HCEC 1CT (cell line): ENCODE results near the gene SMIM41.

Source experiments
- DNase-seq: peaks from one replicate; pipeline ENCODE4 v3.0.0-alpha.2; 2017

The SMIM41 gene

DNA sequence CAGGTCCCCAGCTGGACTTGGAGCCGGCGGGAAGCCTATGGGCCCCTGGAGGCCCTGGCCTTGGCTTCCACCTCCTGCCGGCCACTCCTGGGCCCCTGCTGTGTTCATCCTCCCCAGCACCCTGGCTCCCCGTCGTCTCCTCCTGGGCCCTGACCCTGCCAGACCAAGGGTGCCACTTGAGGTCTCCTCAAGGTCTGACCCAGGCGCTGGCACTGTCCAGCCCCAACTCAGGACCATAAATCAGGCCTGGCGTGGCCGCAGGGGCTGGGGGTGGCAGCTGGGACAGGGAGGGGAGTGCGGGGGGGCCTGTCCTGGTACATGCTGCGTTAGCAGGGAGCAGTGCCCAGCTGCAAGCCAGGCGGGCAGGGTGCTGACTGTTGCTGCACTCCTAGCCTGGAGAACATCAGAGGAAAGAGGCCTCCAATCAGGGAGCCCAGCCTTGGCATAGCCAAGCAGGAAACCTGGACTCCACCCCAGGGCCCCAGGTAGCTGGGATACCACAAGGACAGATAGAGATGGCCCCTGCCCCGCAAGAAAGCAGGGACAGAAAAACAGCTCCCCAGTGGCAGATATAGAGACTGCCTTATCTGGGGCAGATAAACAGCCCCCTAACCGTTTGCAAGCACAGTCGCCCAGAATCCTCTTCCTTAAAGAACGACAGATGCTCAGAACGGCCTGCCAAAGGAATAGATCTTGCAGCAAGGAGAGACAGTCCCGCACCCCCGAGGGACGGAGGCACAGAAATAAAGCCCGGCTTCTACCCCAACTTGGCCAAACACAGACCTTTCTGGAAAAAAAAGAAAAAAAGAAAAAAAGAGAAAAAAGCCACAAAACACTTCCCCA is 16.2 kb upstream of the SMIM41 start:
- DNase-seq = no peak

DNA sequence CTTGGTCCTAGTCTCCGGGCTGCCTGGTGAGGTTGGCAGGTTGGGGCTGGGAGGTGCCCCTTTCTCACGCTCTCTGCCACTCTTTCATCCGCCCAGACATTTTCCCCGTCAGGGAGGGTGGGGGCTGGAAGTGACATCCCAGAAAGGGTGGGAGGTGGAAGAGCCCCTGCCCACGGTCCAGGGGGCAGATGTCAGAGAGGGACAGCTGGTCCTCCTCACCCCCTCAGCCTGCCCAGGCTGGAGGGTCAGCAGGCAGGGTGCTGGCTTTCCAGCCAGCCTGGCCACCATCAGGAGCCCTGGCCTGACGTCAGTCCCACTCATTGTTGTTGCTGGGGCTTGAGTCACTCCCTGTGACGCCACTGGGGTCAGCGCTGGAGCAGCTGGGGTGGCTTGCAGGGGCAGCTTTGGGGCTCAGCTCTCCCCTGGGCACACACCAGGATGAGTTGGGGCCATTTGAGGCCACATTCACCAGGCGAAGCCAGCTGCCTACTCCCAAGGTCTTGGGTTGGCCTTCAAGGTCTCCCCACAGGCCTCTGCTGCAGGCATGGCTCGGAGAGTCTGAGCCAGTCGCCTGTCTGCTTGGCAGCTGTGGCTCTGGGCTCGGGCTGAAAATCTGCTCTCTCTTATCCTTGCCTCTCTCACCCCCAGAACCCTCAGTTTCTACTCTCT is 15.4 kb upstream of the SMIM41 start:
- peak; percentile 93 for DNase-seq

DNA sequence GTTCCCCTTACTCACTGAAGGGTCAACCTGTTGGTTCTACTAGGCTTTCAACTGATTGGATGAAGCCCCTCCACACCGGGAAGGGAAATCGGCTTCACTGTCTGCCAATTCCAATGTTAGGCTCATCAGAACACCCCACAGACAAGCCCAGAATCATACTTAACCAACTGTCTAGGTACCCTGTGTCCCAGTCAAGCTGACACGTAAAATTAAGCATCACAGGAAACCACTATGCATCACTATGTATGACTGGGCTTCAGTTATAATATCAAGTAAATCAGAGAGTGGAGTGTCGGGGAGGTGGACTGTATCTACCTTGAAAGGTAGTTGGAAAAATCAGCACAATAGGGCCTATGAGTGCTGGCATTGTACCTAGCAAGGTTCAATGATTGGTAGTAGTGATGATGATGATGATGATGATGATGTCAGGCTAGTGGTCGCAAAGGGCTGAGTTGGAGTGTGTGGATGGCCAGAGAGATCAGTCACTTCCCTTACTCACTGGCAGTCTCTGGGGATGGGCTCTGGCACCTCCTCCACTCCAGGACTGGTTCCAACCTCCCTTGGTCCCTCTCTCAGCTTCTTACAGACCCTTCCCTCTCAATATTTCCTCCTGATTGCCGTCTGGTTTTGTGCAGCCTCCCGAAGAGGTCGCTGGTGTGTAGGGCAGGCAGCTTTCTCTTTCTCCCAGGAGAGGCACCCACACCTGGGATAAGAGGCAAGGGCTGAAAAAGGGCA is 13.0 kb upstream of the SMIM41 start:
- no peak for DNase-seq

DNA sequence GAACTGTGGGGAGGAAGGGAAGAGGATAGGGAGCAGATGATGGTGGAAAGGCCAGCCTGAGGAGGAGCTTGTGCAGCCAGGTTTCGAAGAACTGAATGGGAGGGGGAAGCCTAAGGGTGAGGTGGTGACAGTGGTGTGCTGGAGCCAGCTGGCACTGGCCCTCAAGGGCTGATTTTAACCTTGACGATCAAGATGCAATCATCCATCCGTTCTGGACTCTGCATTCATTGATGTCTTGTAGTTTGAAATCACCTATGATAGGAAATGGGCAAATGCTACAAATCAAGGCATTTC is 12.5 kb upstream of the SMIM41 start:
- DNase-seq = no peak

DNA sequence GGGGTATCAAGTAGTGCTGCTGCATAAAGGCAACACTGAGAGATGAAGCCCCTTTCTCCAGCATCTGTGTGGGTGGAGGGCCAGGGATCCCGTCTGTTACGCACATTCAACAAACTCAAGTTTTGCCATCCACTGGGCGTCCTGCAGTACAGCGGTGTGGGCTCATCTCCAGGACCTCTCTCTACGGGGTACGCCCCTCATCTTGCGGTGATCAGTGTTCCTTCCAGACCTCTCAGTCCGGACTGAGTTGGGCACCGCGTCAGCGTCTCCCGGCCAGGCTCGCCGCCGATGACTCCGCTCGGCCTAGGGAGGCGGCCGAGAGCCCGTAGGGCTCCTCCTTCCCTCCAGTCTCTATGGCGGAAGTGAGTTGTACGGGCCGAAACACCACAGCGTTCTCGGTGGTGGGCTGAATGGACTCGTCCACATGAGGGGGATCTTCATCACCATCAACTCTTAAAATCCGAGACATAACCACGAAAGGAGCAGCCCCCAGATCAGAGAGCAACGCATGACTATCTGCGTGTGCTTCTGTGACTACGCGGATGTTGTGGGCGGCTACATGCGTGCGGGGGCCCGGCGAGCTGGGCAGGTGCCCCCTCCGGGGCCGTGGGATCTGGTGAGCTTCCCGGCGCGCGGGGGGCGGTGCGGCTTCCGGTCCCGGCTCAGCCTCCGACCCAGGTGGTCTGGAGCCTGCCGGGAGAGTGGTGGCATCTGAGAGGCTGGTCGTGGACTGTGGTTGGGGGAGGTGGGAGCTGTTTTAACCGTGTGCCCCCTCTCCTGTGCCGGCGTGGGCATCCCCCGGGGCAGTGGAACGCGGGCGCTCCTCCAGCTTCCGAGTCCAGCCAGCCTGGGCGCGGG is 9.9 kb upstream of the SMIM41 start, which contains the start of gene ATG101:
Gene ATG101, plus strand, starts transcription at position 652 of the 858 bp plus-strand sequence. CDS start 3,673 bp downstream, outside the sequence.
- DNase-seq = peak; percentile 96

DNA sequence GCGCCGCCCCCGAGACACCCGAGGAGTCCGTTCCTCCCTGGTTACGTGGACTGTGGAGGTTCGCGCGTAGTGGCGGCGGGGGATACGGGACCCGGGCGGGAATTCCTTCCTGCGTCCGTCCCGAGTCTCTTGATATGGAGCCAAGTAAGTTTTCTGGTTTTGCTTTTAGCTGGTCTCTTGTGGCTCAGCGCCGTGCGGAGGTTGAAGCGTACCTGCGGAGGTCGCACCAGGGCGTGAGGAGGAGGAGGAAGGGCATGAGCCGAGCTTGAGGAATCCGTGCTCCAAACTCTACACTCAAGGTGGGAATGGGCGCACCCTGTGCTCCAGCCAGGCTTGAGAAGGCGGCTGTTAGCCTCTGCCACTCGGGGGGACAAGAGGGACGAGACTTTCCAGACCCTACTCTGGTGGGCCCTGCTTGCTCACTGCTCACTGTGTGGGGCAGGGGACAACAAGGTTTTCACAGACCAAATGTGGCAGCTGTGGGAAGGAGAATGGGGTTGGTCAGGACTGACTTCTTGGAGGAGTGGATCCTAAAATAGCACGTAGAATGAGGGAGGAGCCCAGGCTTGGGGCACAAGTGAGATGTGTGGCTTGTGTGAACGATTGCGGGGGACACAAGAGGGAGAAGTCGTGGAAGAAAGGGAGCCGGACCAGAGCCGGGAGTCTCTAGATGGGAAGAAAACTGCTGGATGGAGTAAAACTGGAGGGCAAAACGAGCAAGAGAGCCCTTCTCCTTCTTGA is 9.1 kb upstream of the SMIM41 start:
- no peak for DNase-seq

DNA sequence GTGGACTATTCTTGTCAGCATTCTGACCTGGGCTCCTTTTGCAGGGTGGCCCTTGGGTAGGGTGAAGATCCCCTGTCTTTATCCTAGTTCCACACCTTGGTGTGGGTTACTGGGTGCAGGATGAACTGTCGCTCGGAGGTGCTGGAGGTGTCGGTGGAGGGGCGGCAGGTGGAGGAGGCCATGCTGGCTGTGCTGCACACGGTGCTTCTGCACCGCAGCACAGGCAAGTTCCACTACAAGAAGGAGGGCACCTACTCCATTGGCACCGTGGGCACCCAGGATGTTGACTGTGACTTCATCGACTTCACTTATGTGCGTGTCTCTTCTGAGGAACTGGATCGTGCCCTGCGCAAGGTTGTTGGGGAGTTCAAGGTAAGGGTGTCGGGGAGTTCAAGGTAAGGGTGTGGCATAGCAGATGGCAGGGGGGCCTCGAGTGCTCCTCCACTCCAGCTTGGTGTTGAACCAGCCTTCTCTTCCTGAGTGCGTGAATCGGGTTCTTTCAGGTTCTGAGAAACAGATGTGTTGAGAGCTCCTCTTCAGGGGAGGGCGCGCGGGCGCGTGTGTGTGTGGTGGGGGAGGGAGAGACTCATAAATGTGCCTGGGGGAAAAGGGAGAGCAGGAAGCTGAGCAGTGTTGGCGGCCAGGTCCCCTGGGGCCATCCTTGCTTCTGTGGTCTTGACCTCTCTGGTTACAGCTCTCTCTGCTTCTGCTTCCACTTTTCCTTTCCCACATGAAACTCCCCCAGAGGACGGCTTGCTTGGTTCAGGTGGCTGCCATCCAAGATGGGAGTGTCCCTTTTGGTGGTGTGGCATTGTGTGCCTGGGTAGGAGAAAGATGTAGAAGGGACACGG is 5.7 kb upstream of the SMIM41 start:
- DNase-seq = no peak

DNA sequence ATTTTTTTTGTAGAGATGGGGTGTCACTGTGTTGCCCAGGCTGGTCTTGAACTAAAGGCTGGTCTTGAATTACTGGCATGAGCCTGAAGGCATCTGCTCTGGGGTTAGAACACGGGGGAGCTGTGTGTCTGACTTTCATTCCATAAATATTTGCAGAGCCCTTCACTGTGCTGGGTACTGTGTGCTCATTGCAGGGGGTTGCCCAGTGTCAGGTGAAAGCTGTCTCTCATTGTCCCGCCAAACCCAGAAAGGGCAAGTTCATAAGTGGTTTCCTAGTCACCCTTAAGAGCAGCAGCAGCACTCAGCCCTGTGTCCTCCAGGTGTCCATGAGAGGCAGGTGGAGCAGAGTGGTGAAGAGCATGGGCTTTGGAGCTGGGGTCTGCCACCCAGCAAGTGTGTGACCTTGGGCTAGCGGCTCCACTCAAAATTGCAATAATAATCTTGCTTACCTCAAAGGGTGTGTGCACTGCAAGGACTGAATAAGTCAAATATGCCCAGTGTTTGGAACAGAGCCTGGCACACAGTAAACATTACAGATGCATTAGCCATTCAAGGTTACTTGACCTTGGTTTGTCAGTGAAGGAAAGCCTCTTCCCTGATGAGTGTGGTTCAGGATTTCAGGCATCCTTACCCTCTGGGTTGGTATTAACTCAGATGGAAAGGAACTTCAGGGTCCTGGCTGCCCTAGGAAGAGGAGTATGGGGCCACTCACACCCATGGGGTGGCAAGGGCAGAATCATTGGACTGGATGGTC is 4.4 kb upstream of the SMIM41 start:
- DNase-seq = no peak

DNA sequence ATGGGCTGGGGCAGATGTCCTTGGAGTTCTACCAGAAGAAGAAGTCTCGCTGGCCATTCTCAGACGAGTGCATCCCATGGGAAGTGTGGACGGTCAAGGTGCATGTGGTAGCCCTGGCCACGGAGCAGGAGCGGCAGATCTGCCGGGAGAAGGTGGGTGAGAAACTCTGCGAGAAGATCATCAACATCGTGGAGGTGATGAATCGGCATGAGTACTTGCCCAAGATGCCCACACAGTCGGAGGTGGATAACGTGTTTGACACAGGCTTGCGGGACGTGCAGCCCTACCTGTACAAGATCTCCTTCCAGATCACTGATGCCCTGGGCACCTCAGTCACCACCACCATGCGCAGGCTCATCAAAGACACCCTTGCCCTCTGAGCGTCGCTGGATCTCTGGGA is 2.7 kb upstream of the SMIM41 start:
- no peak for DNase-seq

DNA sequence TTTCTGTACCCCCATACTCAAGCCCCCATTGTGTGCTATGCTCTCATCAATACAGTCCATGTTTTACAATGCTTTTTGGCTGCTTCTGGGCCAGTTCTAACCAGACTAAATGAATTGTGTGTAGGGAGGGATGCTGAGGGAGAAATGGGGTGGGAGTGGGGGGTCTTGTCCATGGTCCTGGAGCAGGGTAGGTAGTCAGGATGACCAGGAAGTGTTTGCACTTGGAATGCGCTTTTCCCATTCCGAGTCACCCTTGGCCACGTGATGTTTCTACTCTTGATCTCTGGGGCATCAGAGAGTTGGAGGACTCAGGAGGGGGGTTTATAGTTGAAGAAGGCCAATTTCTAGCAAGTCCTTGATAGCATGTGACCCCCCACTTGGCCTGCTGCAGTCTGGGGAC is 1.2 kb upstream of the SMIM41 start:
- DNase-seq = no peak

DNA sequence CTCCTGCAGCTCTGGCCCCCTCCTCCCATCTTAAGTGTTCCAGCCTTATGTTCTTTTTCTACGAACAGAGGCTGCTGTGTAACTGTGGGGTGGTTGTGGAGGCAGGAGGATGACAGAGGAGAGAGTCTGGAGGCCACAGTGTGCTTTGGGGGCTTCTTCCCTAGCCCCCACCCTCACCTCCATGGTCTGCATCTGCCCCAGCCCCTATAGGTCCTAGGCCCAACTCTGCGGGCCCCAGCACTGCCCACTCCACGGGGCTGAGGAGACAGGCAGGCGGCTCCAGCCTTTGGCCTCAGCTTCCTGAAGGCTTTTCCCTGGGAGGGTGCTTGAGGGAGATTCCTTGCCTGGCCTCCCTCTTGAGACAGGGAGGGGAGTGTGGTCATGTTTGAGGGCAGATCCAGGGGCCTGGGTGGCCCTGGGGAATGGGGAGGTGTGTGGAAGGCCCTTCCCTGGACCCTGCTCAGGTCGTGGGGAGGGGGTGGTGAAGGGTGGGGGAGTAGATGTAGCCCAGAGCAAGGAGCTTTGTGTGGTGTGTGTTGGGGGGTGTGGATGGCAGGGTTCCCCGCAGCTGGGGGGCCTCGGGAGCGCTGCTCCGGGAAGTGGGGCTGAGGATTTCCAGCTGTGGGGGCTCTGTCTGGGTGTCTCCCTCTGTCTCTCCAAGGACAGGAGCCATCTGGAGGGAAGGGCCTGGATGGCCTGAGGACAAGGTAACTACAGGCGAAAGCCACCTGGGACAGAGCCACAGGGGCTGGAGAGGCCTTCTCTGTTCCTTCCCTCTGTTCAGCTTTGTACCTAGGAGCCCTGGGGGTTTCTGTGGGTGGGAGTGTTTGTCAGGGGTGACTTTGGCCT is 1.1 kb downstream of the SMIM41 start:
- DNase-seq = no peak

DNA sequence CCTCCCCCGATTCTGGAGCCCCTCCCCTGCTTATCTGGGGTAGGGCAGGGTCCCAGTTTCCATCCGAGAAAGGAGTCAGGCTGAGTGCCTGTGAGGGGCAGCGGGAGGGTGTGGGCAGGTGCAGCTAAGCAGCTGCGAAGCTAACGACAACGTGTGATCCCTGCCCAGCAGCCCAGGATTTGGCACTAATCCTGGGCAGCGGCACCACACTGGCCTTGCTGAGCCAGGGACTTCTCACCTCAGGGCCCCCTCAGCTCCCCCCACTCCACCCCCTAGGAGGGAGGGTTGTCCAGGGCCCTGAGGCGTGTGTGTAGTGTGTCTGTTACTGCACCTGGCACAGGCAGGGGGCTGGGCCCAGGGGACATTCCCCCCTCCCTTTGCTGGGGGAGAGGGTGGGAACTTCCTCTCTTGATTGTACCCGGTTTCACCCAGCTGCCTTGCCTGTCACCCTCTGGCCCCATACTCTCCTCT is 1.8 kb downstream of the SMIM41 start:
- no peak for DNase-seq

DNA sequence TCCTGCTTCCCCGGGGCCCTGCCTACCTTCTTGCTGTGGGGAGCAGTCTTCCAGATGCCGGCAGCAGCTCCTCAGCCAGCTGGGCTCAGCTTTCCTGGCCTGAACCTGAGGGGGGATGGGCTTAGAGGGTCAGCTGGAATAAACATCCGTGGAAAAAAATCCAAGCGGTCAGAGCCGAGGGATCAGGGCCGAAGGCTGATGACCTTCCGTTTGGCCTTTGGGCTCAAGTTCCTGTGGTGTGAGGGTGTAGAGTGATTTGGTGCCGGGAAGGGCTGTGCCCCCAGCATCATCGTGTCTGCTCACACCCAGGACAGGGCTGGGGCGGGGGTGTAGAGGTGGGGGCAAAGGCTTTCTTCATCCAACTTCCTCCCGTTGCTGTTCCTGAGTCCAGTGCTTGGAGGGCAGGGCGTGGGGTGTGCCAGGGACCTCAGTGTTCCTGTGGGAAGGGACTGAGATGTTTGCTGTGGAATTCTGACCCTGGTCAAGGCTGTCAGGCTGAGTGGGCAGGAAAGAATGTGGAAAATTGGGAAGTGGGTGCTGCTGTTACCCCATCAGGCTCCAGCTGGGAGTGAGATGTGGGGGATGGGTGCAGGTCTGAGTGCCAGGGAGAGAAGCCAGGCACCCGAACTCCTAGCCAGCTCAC is 2.6 kb downstream of the SMIM41 start:
- DNase-seq = peak; percentile 82

DNA sequence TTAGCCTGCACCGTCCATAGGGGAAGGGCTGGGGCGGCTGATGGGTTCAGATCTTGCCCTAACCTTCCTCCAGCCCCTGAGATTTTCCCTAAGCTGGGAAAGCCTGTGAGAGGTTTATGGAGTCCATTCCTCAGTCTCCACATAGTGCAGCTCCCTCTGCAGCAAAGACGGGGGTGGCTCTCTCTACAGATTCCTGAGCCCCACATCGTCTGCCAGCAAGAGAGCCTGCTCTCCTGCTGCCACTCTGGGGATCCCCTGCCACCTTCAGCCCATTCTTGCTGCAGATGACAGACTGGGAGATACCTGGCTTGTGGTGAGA is 3.1 kb downstream of the SMIM41 start:
- no peak for DNase-seq

DNA sequence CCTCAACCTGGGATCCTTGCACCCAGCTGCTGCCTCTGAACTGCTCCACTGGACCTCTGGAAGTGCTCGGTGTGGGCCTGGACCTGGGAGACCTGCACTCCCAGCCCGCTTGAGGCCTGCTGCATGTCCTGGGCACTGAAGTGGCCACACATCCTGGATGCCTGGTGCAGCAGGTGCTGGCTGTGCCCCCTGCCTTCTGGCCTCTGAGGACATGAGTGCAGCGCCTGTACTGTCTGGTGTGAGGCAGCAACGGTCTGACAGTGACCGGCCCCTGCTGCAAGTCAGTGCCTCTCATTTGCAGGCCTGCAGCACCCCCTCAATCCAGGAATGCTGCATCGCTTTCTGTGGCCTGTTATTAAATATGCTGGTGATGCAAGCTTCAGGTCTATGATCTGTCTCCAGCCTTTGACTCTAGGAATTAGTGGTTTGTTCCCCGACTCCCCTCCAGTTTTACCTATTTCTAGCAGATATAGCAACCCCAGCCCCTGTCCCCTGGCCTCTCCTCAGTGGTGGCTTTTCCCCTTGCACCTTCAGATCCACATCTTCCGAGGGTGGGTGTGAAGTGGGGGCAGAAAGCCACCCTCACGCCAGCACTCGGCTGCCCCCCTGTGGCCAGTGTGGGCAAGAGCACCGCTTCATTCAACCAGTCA is 3.6 kb downstream of the SMIM41 start:
- DNase-seq = peak; percentile 77

DNA sequence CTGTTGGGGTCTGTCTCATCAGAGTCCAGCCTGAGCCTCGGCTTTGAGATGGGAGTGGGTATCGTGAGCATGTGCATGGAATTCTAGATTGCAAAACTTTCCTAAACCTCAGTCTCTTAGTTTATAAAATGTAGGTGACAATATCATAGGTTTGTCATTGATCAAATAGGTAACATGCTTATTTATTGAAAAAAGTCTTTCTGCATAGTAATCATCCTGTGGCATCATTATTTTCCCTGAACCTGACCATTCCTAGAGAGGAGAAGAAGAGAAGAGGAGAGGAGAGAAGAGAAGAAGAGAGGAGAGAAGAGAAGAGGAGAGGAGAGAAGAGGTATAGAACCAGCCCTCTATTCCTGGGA is 4.1 kb downstream of the SMIM41 start:
- DNase-seq = no peak

DNA sequence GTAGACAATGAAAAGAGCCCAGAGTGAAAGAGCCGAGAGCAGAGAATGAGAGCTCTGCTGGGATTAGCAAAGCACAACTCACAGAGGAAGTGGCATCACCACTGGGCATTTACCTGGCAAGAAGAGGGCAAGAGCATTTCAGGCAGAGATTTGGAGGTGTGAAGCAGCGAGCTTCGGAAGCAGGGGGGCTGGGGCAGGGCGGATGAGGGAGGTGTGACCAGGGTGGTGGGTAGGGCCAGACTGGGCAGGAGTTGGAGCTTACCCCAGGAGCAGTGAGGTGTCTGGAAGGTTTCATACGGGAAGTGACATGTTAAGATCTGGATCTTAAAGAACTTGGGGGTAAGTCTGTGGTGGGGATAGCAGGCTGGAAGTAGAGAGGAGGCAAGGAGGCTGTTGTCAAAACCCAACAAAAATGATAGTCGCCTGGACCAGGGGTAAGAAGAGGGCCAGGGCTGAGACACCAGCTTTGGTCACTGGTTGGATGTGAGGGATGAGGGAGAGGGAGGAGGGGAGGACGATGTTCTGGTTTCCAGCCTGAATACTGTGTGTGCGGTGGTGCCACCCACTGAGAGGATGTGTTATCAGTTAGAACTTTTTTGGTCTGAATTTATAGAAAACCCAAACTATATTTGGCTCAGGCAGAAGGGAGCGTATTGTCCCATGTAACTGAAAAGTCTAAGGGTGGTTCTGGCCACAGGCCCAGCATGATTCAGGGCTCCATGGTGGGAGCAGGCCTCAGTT is 5.2 kb downstream of the SMIM41 start:
- no peak for DNase-seq

DNA sequence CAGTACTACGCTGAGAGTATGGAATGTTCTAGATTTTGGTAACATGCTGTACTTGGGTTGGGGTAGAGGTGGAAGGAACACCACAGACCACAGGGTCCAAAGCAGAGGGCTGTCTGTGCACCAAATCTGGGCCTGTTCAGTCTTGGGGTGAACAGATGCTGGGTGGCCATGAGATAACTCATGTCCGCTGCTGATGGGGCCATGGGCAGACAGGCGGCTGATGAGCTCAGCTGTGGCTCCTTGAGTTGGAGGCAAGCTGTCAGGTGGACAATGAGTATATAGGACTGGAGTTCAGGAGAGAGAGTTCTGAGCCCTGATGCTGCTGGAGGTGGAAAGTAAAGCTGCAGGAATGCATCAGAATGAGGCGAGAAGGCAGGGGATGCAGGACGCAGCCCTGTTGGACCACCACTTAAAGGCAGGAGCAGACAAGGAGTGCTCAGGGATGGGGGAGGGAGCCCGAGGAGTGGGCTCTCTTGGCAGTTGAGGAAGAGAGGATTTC is 6.2 kb downstream of the SMIM41 start:
- DNase-seq = no peak
